22Rv1 (cell line): ENCODE measurements around the gene TCF25.
"Not testable (repeated sequence)": the region's sequence is repeated elsewhere in the genome, so short reads cannot be mapped to it uniquely, and the experiment has no call there.

Source experiments
- CTCF ChIP-seq: fragments of 450-650 bp; IDR thresholded peaks from 2 replicates; pipeline ENCODE4 v1.5.1; 2017; ENCODE audit warnings: mild to moderate bottlenecking
- ZFX ChIP-seq: fragments of 450-650 bp; IDR thresholded peaks from 2 replicates; pipeline ENCODE4 v1.6.1; 2017; ENCODE audit warnings: antibody characterized with exemption, borderline replicate concordance

- TF ChIP-seq CTCF, ZFX: not testable (repeated sequence)
Observed at GRCh38 chr16:89935620-89936019, 62.2 kb downstream of the TCF25 start.
